Measurements from ENCODE around the gene CALM3. TPM values are rescaled to one million over a fixed set of nuclear protein-coding genes. Genes with fewer than 3 reads are reported as not detected.

CALM3 gene
- polyA plus RNA-seq, 1 donor from 2014 or later = 630 TPM

DNA sequence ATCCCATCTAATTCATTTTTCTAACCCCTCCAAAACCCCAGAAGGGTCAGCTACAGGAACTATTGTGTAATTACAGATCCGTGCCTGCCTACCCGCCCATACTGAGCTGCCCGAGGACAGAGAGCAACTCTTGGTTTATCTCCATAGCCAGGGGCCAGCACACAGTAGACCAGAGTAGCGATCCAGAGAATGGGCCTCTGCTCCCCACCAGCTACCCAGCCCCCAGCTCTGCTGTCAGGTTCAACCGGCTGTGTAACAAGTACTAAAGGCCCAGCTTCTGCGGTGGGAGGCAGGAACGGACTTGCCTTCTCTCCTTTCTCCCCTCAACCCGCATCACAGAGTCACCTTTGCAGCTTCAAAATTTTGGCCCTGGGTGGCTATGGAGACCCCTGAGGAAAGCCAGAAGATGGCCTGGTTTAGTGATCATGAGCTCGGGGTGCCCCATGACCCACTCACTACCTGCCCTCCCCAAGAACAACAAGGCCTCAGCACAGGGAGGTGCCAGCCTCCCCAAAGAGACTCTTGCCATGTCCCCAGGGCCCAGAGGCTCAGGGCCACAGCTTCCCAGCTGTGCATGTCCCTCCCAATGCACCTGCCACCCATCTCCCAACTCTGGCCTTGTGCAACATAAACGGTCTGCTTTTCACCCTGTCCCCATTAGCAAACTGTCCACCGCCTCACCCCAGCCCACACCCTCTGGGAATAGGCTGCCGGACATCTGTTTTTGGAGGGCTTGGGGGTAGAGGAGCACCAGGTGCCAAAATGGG, 5.7 kb downstream of the CALM3 start:
- TF ChIP-seq EP300 (conservative IDR thresholded peaks at IDR 0.05; ENCODE audit: poor library complexity, severe bottlenecking) = no peak
- no peak for TF ChIP-seq TAF1 (IDR thresholded peaks at IDR 0.05; ENCODE audit: low read depth)
- TF ChIP-seq RAD21 (conservative IDR thresholded peaks at IDR 0.05) = no peak
- TF ChIP-seq POLR2AphosphoS5 (IDR thresholded peaks at IDR 0.05) = no peak
- TF ChIP-seq, protein P1, sequence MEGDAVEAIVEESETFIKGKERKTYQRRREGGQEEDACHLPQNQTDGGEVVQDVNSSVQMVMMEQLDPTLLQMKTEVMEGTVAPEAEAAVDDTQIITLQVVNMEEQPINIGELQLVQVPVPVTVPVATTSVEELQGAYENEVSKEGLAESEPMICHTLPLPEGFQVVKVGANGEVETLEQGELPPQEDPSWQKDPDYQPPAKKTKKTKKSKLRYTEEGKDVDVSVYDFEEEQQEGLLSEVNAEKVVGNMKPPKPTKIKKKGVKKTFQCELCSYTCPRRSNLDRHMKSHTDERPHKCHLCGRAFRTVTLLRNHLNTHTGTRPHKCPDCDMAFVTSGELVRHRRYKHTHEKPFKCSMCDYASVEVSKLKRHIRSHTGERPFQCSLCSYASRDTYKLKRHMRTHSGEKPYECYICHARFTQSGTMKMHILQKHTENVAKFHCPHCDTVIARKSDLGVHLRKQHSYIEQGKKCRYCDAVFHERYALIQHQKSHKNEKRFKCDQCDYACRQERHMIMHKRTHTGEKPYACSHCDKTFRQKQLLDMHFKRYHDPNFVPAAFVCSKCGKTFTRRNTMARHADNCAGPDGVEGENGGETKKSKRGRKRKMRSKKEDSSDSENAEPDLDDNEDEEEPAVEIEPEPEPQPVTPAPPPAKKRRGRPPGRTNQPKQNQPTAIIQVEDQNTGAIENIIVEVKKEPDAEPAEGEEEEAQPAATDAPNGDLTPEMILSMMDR (IDR thresholded peaks at IDR 0.05; ENCODE audit: poor library complexity, severe bottlenecking) = no peak
- TF ChIP-seq EZH2 (IDR thresholded peaks at IDR 0.05; ENCODE audit: borderline replicate concordance, insufficient read depth, low read length, poor library complexity, severe bottlenecking) = no peak
- no peak for TF ChIP-seq MXI1 (conservative IDR thresholded peaks at IDR 0.05; ENCODE audit: poor library complexity, severe bottlenecking)
- no peak overlapping the region for H3K4me3 ChIP-seq (ENCODE audit: low read length)
- no peaks in the 10 kb centered on the region for H3F3A ChIP-seq (ENCODE audit: insufficient read depth, low read length, poor library complexity, severe bottlenecking)
- no peaks in the 10 kb centered on the region for H3K27me3 ChIP-seq (ENCODE audit: insufficient read depth, low read depth, low read length)
- peaks cover 41% of the 10 kb centered on the region for H4K20me1 ChIP-seq (ENCODE audit: insufficient read depth)
- no peak overlapping the region for H3K27ac ChIP-seq (ENCODE audit: low read length)
- H3K9ac ChIP-seq (ENCODE audit: low read length) = no peak overlapping the region
- no peaks in the 10 kb centered on the region for H3K9me2 ChIP-seq (ENCODE audit: insufficient read depth, low read length)
- no peak overlapping the region for H3K4me2 ChIP-seq (ENCODE audit: low read length)
- peaks cover 47% of the 10 kb centered on the region for H3K79me2 ChIP-seq (replicated peaks; ENCODE audit: insufficient read depth, low read length)
- H3K9me3 ChIP-seq (ENCODE audit: low read length) = no peaks in the 10 kb centered on the region
- no peaks in the 10 kb centered on the region for H3K36me3 ChIP-seq (ENCODE audit: insufficient read depth, low read length)
- H2AFZ ChIP-seq (ENCODE audit: low read depth, low read length) = no peak overlapping the region

DNA sequence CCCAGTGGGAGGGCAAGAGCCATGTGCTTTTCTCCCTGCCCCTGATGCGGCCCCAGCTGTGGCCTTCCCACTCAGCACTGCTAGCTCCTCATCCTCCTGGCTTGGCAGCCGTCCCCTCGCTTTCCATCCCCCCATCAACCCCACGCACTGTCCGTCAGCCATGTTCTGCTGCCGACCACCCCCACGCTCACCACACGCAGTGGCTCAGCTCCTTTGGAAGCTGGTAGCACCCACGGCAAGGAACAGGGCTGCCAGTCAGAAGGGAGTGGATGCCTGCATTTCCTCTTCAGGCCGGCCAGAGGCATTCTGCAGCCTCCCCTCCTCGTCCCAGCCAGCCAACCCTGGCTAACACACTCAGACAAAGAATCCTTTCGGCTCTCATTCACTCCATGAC, 6.3 kb downstream of the CALM3 start:
- H3K79me2 ChIP-seq (replicated peaks; ENCODE audit: insufficient read depth, low read length) = peaks cover 42% of the 10 kb centered on the region
- no peaks in the 10 kb centered on the region for H3F3A ChIP-seq (ENCODE audit: insufficient read depth, low read length, poor library complexity, severe bottlenecking)
- H3K9ac ChIP-seq (ENCODE audit: low read length) = no peak overlapping the region
- H4K20me1 ChIP-seq (ENCODE audit: insufficient read depth) = peaks cover 41% of the 10 kb centered on the region
- H3K36me3 ChIP-seq (ENCODE audit: insufficient read depth, low read length) = no peaks in the 10 kb centered on the region
- TF ChIP-seq, protein P1 (IDR thresholded peaks at IDR 0.05; ENCODE audit: poor library complexity, severe bottlenecking) = no peak
- TF ChIP-seq RAD21 (conservative IDR thresholded peaks at IDR 0.05) (no peak), EP300 (conservative IDR thresholded peaks at IDR 0.05; ENCODE audit: poor library complexity, severe bottlenecking) (no peak), POLR2AphosphoS5 (IDR thresholded peaks at IDR 0.05) (no peak)
- TF ChIP-seq, protein P2, sequence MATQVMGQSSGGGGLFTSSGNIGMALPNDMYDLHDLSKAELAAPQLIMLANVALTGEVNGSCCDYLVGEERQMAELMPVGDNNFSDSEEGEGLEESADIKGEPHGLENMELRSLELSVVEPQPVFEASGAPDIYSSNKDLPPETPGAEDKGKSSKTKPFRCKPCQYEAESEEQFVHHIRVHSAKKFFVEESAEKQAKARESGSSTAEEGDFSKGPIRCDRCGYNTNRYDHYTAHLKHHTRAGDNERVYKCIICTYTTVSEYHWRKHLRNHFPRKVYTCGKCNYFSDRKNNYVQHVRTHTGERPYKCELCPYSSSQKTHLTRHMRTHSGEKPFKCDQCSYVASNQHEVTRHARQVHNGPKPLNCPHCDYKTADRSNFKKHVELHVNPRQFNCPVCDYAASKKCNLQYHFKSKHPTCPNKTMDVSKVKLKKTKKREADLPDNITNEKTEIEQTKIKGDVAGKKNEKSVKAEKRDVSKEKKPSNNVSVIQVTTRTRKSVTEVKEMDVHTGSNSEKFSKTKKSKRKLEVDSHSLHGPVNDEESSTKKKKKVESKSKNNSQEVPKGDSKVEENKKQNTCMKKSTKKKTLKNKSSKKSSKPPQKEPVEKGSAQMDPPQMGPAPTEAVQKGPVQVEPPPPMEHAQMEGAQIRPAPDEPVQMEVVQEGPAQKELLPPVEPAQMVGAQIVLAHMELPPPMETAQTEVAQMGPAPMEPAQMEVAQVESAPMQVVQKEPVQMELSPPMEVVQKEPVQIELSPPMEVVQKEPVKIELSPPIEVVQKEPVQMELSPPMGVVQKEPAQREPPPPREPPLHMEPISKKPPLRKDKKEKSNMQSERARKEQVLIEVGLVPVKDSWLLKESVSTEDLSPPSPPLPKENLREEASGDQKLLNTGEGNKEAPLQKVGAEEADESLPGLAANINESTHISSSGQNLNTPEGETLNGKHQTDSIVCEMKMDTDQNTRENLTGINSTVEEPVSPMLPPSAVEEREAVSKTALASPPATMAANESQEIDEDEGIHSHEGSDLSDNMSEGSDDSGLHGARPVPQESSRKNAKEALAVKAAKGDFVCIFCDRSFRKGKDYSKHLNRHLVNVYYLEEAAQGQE (IDR thresholded peaks at IDR 0.05; ENCODE audit: borderline replicate concordance) = no peak
- no peak overlapping the region for H3K27ac ChIP-seq (ENCODE audit: low read length)
- no peak overlapping the region for H3K4me2 ChIP-seq (ENCODE audit: low read length)
- H2AFZ ChIP-seq (ENCODE audit: low read depth, low read length) = no peak overlapping the region
- no peaks in the 10 kb centered on the region for H3K27me3 ChIP-seq (ENCODE audit: insufficient read depth, low read depth, low read length)
- H3K9me2 ChIP-seq (ENCODE audit: insufficient read depth, low read length) = no peaks in the 10 kb centered on the region
- no peak overlapping the region for H3K4me3 ChIP-seq (ENCODE audit: low read length)
- H3K9me3 ChIP-seq (ENCODE audit: low read length) = no peaks in the 10 kb centered on the region
